Measurements from ENCODE around the gene CTNNA2. TPM values are rescaled to one million over a fixed set of nuclear protein-coding genes. Genes with fewer than 3 reads are reported as not detected.

CTNNA2 gene
- total and polyA plus RNA-seq, 2 of the 8 experiments (the other 6 are each of a cell fraction or from before 2014, with no cell fraction given), result 3.9 to 9.0 TPM

GRCh38 chr2:80302314-80303005 is 789.6 kb downstream of the CTNNA2 start (continued):
- TF ChIP-seq, protein P1, sequence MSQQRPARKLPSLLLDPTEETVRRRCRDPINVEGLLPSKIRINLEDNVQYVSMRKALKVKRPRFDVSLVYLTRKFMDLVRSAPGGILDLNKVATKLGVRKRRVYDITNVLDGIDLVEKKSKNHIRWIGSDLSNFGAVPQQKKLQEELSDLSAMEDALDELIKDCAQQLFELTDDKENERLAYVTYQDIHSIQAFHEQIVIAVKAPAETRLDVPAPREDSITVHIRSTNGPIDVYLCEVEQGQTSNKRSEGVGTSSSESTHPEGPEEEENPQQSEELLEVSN (IDR thresholded peaks at IDR 0.05), result peak; percentile 71; the same call in 1 of the 2 replicates
- peak; percentile 61 for TF ChIP-seq RNF2 (IDR thresholded peaks at IDR 0.05; ENCODE audit: borderline replicate concordance, low read depth, low read length, missing control alignments, poor library complexity, severe bottlenecking)
- TF ChIP-seq BRCA1 (IDR thresholded peaks at IDR 0.05; ENCODE audit: low read depth, low read length), result no peak
- no peak for TF ChIP-seq SP1 (IDR thresholded peaks at IDR 0.05; ENCODE audit: low read depth, low read length)
- peak; percentile 94 for TF ChIP-seq EZH2 (IDR thresholded peaks at IDR 0.05; ENCODE audit: low read depth, low read length, severe bottlenecking)
- TF ChIP-seq TBP (IDR thresholded peaks at IDR 0.05; ENCODE audit: low read depth, low read length), result peak; percentile 13; the same call in 1 of the 2 replicates

All from H1 (cell line).